Measurements from ENCODE around the gene SMG1. TPM values are rescaled to one million over a fixed set of nuclear protein-coding genes. Genes with fewer than 3 reads are reported as not detected.

SMG1 gene
- total RNA-seq: 132 and 143 TPM in 2 replicates

GRCh38 chr16:18925986-18926865, at the start of gene SMG1:
Gene SMG1 (minus strand): TSS chr16:18926408. CDS start chr16:18926041, 367 bp downstream.

GRCh38 chr16:18801145-18801972, 124.8 kb downstream of the SMG1 start, which contains the start of gene ARL6IP1:
Gene ARL6IP1 (minus strand): TSS chr16:18801549. CDS start chr16:18801466, 83 bp downstream.

GRCh38 chr16:18789850-18790706, 136.1 kb downstream of the SMG1 start, which contains the start of gene RPS15A:
Gene RPS15A (minus strand): TSS chr16:18790334. CDS start chr16:18789113, 1,221 bp downstream.

Other genes starting within 250 kb of the SMG1 start
- 943 and 1,460 TPM in 2 replicates for gene RPS15A, start 136.1 kb downstream of the SMG1 start, total RNA-seq
- gene ARL6IP1, start 124.9 kb downstream of the SMG1 start, total RNA-seq: 510 and 541 TPM in 2 replicates
- gene TMC7, start 57.5 kb upstream of the SMG1 start, total RNA-seq: 4.2 and 5.6 TPM in 2 replicates
- 14.9 and 16.5 TPM in 2 replicates for gene COQ7, start 141.2 kb upstream of the SMG1 start, total RNA-seq
- 41.9 and 46.5 TPM in 2 replicates for gene ITPRIPL2, start 187.6 kb upstream of the SMG1 start, total RNA-seq
- gene SYT17, start 241.8 kb upstream of the SMG1 start, total RNA-seq: 0.53 and 0.65 TPM in 2 replicates